Right cardiac atrium (tissue), 5 donors: ENCODE results near the gene DLG2. TPM values are rescaled to one million over a fixed set of nuclear protein-coding genes. Genes with fewer than 3 reads are reported as not detected.

Experiments
- ATAC-seq, 2 donors: fragments of 200-7000 bp; cut with Tn5 transposase; one replicate each; pipeline versions ENCODE4 v1.8.0 to v1.9.1; 2020; ENCODE audit warnings: moderate library complexity in 2 of 2, mild to moderate bottlenecking in 1 of 2
- DNase-seq, 3 donors: peaks; one replicate each; pipeline ENCODE4 v3.0.0-alpha.2; 2020
- H3K27ac ChIP-seq: one replicate; pipeline ENCODE4 v1.5.1; 2013; ENCODE audit warnings: mild to moderate bottlenecking, low read length, control low read depth, moderate library complexity
- H3K27me3 ChIP-seq: one replicate; pipeline ENCODE4 v1.6.1; 2013; ENCODE audit not compliant: control insufficient read depth, insufficient read depth
- H3K4me1 ChIP-seq: one replicate; pipeline ENCODE4 v1.6.1; 2013; ENCODE audit warnings: low read length; ENCODE audit not compliant: control insufficient read depth, insufficient read depth
- H3K4me3 ChIP-seq: one replicate; pipeline ENCODE4 v1.5.1; 2013; ENCODE audit warnings: low read length, control low read depth
- H3K9me3 ChIP-seq: one replicate; pipeline ENCODE4 v1.6.1; 2013; ENCODE audit warnings: low read length; ENCODE audit not compliant: control insufficient read depth
- WGBS: extraction: QIAGEN DNeasy Blood & Tissue Kit; methylation state at CpG from one replicate; pipeline ENCODE4 v1.1.7; 2013; 5-methylcytosine and 5-hydroxymethylcytosine counted together
- intact Hi-C, 4 donors: fragments of 100-400 bp; cut with DNase I; formaldehyde crosslinking; loops; one replicate each; pipeline versions ENCODE4 v1.11.0 to v1.14.0; 2022 to 2023
- polyA plus RNA-seq: library from polyadenylated mRNA; stranded (reverse); fragments of 200-250 nt; gene quantifications from one replicate; pipeline ENCODE4 v1.2.3, GENCODE V29; 2013
- total RNA-seq, 4 donors: library from RNA; stranded (reverse); fragmentation: NEBNext Ultra II Directional; extraction: Animal tissue kit (Norgen Biotek cat#: 25700); gene quantifications; one replicate each; pipeline ENCODE4 v1.2.1, GENCODE V29; 2021
- donor health status: healthy with polysubstance abuse.
- donor health status: DM: no; HTN: yes; CAD: no.
- donor health status: DM: no; HTN: no; CAD: no.
- donor health status: DM: no; HTN: yes; CAD: no; lungs with severe emphysema.
- donor health status: DM: yes; HTN: yes; CAD: no.

Gene DLG2
- total and polyA plus RNA-seq, 5 donors = 2.3 to 10.5 (median 9.4) TPM

DNA sequence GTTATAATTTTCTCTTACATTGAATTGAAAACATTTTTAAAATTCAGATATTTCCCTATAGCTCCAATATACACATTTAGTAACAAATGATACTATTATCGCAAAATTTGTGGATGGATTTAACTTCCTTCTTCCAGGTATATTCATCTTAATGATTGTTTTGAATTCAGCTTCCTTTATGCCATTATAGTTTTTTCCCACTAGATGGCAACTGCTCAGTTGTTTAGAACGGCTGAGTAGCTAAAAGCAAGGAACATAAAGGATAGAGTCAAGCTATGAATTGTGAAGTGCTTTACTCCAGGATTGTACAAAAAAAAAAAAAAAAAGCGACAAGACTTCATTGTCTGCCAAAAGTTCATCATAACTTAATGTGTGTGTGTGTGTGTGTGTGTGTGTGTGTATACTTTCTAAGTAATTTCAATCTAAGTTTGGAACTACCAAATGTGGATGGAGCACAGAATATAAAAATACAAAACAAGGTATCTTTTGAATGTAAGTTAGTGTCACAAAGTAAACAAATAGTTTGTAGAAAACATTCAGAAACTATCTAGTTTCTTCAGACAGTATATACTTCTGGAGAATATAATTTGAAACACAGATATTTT, 846.4 kb downstream of the DLG2 start:
- intact Hi-C loops = no loop called here
- H3K27me3 ChIP-seq = no peaks in the 10 kb centered on the region
- DNase-seq = no peak
- WGBS = 15% methylated on average over 3 of the region's 3 CpGs
- no peaks in the 10 kb centered on the region for H3K4me1 ChIP-seq
- H3K9me3 ChIP-seq = no peaks in the 10 kb centered on the region
- no peak for ATAC-seq
- H3K27ac ChIP-seq = no peak overlapping the region
- no peak overlapping the region for H3K4me3 ChIP-seq

DNA sequence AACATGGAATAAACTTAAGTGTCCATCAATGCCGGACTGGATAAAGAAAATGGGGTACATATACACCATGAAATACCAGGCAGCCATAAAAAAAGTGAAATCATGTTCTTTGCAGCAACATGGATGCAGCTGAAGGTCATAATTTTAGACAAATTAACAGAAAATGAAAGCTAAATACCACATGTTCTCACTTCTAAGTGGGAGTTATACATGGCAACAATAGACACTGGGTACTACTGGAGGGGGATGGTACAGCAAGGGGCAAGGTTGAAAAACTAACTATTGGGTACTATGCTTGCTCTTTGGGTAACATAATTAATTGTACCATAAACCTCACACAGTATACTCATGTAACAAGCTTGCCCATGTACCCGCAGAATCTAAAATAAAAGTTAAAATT, 851.6 kb downstream of the DLG2 start:
- DNase-seq (no peak), ATAC-seq (no peak)
- 88% methylated on average over 2 of the region's 2 CpGs for WGBS
- Histone ChIP-seq H3K9me3 (no peaks in the 10 kb centered on the region), H3K27ac (no peak overlapping the region), H3K27me3 (no peaks in the 10 kb centered on the region), H3K4me3 (no peak overlapping the region), H3K4me1 (no peaks in the 10 kb centered on the region)
- intact Hi-C loops = no loop called here

DNA sequence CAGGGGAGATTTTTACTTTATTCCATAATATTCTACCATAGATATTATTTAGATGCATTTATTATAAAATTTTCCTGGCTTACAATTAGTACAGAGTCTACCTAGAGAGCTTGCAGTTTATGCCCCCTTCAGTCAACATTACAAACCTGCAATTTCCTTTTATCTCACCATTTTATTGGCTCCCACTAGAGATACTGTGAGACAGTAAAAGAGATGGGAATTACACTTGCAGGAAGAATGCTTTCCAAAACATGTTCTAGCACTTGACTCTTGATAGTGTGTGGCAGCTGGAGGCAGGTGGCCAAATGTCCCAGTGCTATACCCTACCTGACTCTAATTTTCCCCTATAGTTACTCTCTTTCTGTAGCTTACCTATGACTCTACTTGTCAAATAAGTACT, 863.2 kb downstream of the DLG2 start:
- no peaks in the 10 kb centered on the region for H3K27me3 ChIP-seq
- no peaks in the 10 kb centered on the region for H3K9me3 ChIP-seq
- H3K4me3 ChIP-seq = no peak overlapping the region
- H3K4me1 ChIP-seq = peaks cover 1% of the 10 kb centered on the region
- no peak overlapping the region for H3K27ac ChIP-seq
- intact Hi-C loops = no loop called here
- ATAC-seq = no peak
- DNase-seq = no peak

DNA sequence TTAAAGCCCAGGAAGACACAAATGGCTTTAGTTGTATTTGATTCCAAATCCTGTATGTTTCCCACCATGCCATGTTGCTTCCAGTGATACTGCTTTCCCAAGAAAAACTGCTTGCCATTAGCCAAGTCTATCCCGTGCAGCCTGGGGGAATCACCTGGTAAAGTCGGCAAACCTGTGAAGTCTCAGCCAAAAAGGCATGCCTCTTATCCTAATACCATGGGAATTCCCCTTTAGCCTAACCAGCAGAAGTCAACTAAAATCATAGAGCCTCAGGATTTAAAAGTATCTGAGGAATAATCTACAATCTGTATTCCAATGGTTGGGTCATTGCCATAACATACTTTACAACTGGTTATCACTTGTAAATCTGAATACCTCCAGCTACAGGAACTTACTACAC, 869.4 kb downstream of the DLG2 start:
- Histone ChIP-seq H3K9me3 (no peaks in the 10 kb centered on the region), H3K27ac (no peak overlapping the region), H3K27me3 (no peaks in the 10 kb centered on the region), H3K4me3 (no peak overlapping the region), H3K4me1 (no peaks in the 10 kb centered on the region)
- 86% methylated on average over 2 of the region's 2 CpGs for WGBS
- ATAC-seq = no peak
- intact Hi-C loops = no loop called here
- no peak for DNase-seq

DNA sequence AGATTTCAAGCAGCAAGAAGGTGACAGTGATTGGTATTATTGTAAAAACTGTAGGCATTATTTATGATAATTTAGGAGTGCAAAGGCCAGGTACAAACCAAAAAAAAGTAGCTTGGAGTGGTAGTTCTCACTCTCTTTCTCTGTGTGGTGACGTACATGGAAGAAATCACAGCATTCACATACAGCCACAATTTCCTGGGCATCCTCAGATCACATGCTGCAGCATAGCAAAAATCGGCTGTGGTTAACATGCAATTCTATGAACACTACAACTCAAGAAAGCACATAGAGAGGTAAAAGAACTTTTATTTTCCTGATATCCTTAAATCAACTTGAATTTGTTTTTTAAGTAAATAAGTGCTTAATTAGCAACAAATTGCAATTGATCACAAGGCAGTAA, 875.8 kb downstream of the DLG2 start:
- intact Hi-C loops = no loop called here
- no peak for DNase-seq

DNA sequence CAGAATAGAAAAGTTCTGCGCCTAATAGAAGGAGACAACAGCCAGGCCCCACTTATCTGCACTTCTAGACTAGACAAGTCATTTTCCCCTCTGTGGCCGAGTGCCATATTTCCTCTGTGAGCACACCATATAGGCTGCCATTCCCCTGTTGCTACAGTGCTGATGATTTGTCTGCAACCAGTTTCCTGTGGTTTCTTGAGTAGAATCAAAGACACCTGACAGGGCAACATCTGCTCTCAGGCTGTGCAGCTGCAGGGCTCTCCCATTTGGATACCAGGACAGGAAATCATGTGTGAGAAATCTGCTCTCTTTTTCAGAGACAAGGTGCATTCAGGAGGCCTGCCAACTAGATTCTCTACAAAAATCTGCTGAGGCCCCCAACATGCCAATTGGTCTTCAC, 879.3 kb downstream of the DLG2 start:
- Histone ChIP-seq H3K4me3 (no peak overlapping the region), H3K4me1 (no peaks in the 10 kb centered on the region), H3K27ac (no peak overlapping the region), H3K27me3 (no peaks in the 10 kb centered on the region), H3K9me3 (no peaks in the 10 kb centered on the region)
- intact Hi-C loops = no loop called here
- WGBS = 54% methylated on average over 2 of the region's 2 CpGs
- no peak for ATAC-seq
- no peak for DNase-seq

More for the DNA sequence above, 875.8 kb downstream of the DLG2 start:
- H3K4me3 ChIP-seq = no peak overlapping the region
- no peaks in the 10 kb centered on the region for H3K27me3 ChIP-seq
- H3K27ac ChIP-seq = no peak overlapping the region
- no peaks in the 10 kb centered on the region for H3K4me1 ChIP-seq
- WGBS = 77% methylated on average over 2 of the region's 2 CpGs
- no peak for ATAC-seq
- H3K9me3 ChIP-seq = no peaks in the 10 kb centered on the region

DNA sequence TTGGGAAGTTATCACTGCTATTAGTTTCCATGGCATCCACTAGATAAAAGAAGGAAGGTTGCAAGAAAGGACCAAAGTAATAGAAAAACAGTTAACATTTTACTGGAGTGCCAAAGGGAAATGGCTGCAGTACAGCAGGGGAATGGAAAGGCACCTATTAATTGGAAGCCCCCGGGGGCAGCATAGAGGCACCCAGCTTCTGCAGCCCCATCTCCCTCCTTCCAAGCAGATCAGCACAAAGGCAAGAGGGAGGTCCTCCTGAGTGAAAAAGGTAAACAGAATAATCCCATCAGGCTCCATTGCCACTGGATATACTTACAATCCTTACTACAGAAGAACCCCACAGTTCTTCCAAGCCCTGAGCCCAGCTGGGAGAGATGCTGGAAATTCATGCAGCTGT, 887.1 kb downstream of the DLG2 start:
- no peak for DNase-seq
- Histone ChIP-seq H3K27ac (no peak overlapping the region), H3K9me3 (no peaks in the 10 kb centered on the region), H3K4me3 (no peak overlapping the region), H3K27me3 (no peaks in the 10 kb centered on the region), H3K4me1 (no peaks in the 10 kb centered on the region)
- intact Hi-C loops = no loop called here
- WGBS = 76% methylated on average over 1 of the region's 1 CpG
- ATAC-seq = no peak

DNA sequence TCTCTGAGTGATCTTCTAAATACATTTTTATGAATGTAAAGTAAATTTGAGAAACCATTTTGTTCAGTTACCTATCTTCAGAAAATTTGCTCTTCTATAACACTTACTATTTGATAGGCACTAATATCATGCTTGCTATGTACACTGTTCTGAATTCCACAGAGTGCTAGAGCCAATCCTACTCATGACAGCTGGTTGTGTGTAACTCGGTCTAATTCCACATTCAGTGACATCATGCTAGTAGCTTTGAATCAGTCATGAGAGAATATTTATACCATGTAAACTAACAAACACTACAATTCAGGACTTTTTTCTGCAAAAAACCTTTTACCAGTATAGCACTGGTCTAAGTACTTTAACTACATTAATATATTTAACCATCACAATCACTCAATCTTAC, 902.9 kb downstream of the DLG2 start:
- DNase-seq = no peak
- H3K9me3 ChIP-seq = no peaks in the 10 kb centered on the region
- no peaks in the 10 kb centered on the region for H3K27me3 ChIP-seq
- 70% methylated on average over 1 of the region's 1 CpG for WGBS
- ATAC-seq = no peak
- H3K4me3 ChIP-seq = no peak overlapping the region
- intact Hi-C loops = no loop called here
- no peak overlapping the region for H3K27ac ChIP-seq
- no peaks in the 10 kb centered on the region for H3K4me1 ChIP-seq

DNA sequence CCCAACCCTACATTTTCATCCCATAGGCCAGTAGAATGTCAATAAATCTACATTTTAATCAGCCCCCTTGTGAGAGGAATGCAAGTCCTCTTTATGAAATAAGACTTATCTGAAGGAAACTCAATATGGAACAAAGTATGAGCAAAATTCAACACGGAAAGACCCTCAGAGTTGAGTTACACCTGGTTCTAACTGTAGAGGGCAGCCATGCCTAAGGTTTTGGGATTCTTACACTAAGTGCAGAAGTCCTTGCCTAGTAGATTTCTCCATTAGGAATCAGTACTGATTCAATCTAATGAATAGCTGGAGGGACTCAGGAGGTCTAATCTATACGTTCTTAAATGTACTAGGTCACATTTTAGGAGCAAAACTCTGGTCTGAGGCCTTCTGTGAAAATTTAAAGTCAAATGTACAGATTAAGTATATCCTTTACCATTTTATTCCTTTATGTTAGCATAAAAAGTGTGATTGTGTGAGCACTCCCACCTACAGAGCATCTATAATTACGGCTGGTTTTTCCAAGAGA, 904.5 kb downstream of the DLG2 start:
- H3K9me3 ChIP-seq = no peaks in the 10 kb centered on the region
- DNase-seq = no peak
- WGBS = 64% methylated on average over 3 of the region's 3 CpGs
- no peak overlapping the region for H3K4me3 ChIP-seq
- intact Hi-C loops = no loop called here
- ATAC-seq = no peak
- no peaks in the 10 kb centered on the region for H3K4me1 ChIP-seq
- H3K27me3 ChIP-seq = no peaks in the 10 kb centered on the region
- no peak overlapping the region for H3K27ac ChIP-seq

DNA sequence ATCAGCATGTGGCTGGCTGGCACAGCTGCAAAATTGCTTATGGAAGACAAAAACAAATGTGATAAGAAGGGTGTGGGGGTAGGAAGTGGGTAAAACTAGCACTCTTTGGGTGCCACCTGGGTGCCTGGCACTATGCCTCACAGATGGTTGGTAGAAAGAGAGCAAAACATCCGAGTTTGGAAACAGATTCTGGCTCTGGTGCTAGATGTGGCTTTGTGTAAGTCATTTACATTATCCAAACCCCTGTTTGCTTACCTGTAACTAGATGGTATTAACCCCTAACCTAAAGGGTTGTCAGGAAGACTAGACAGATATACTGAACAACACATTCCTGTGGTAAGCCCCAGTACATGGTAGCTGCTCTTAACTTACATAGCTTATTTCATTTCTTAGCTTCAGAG, 905.6 kb downstream of the DLG2 start:
- H3K4me3 ChIP-seq = no peak overlapping the region
- DNase-seq (no peak), ATAC-seq (no peak)
- intact Hi-C loops = no loop called here
- H3K4me1 ChIP-seq = no peaks in the 10 kb centered on the region
- no peak overlapping the region for H3K27ac ChIP-seq
- no peaks in the 10 kb centered on the region for H3K27me3 ChIP-seq
- 37% methylated on average over 1 of the region's 1 CpG for WGBS
- H3K9me3 ChIP-seq = no peaks in the 10 kb centered on the region

DNA sequence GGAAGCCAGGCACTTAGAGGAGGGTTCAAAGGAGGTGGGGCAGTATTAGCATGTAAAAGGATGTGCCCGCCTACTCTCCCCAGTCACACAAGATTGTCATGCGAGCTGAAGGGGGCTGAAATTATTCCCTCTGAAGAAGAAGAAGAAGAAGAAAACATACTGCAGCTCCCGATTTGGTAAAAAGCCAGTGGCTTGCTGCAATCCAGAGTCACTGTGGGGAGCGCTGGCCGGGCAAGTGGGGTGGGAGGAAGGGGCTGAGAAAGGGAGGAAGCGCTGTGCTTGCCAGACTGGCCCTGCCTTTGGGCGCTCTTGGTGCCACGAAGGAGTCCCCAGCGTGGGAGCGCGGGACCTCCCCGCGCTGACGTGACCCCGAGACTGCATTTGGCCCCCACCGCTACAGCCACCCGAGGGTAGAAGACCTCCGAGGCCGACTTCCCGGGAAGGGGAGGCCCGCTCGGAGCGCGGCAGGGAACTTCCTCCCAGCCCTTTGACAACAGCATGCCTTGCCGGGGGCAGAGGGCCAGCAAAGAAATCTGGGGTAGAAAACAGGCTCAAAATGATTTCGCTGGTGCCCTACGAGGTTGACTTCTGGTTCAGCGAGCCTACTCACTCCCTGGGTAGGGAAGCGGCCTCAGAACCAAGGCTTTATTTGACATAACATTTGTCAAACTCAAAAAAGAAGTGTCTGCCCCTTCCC, 906.3 kb downstream of the DLG2 start:
- H3K27ac ChIP-seq = no peak overlapping the region
- H3K4me1 ChIP-seq = no peaks in the 10 kb centered on the region
- DNase-seq = peak; percentile 57 to 76 (median 73)
- peak; percentile 89 to 90 for ATAC-seq
- H3K9me3 ChIP-seq = no peaks in the 10 kb centered on the region
- peak overlapping the region; percentile 70 for H3K4me3 ChIP-seq
- WGBS = 2% methylated on average over 29 of the region's 29 CpGs
- no peaks in the 10 kb centered on the region for H3K27me3 ChIP-seq
- intact Hi-C loops = no loop called here
